Stimulated activated CD8-positive, alpha-beta memory T cell treated with anti-CD3 and anti-CD28 coated beads, Interleukin-15, amount 100 ng/mL, for 4 hours (primary cell): Measurements from ENCODE around the gene AGAP1.

Experiments
- DNase-seq, 2 donors: peaks; one replicate each; pipeline ENCODE4 v3.0.0-alpha.2; 2020; ENCODE audit warnings: low read depth in 2 of 2

The AGAP1 gene

DNA sequence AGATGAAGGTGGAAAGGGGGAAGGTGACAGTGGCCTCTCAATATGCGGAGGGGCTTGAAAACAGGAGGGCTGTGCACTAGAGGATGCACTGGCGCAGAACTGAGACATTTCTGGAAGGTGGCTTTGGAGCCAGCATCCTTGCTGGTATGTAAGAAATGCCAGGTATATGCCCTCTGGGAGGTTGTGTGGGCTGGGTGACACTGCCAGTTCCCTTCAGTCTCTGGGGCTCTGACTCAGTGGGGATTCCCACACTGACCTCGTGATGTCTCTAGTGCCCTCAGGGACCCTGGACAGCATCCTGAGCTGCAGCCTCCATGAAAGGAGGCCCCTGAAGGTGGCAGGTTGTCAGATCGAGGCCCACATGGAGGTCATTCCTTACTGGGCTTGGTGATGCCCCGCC is 74.0 kb downstream of the AGAP1 start:
- DNase-seq = no peak

- no peak for DNase-seq
Measured at GRCh38 chr2:235568431-235568830, 74.6 kb downstream of the AGAP1 start.

GRCh38 chr2:235569837-235570236 is 76.0 kb downstream of the AGAP1 start:
- DNase-seq = no peak

DNA sequence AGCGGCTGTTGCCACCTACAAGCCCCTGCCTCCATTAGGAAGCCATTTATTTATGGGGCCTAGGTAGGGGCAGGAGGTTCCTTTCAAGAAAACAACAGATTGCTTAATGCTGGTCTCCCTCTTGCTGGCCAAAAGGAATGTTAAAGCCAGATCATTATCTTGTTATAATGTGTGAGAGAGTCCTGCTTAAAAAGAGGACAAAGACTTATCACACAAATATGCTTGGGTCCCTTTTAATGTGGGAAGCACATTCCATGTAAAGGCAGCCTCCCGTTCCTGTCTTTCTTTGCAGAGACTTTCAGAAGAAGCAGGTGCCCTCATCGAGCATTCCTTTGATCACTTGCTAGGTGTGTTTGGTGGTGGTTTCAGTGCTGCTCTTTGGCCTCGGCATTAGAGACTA is 76.4 kb downstream of the AGAP1 start:
- DNase-seq = no peak

DNA sequence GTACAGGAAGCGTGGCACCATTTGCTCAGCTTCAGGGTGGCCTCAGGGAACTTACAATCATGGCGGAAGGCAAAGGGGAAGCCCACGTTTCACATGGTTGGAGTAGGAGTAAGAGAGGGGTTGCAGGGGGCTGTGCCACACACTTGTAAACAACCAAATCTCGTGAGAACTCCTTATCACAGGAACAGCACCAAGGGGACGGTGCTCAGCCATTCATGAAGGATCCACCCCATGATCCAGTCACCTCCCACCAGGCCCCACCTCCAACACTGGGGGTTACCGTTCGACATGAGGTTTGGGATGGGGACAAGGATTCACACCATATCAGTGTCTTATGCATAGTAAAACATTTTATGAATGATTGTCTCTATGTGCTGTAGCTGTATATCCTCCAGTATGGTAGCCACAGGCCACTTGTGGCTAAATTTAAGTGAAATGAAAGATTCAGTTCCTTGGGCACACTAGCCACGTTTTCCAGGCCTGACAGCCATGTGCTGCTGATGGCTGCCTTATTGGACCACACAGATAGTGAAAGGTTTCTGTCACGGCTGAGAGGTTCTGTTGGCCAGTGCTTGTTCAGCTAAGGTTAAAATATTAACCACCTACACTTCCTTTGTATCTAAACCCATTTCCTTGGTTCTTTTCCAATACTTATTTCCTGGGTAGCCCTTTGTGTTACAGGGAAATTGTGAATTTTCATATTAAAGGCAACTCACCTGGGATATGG is 77.3 kb downstream of the AGAP1 start:
- no peak for DNase-seq

- DNase-seq = no peak
Measured at GRCh38 chr2:235572592-235572991, 78.7 kb downstream of the AGAP1 start.

DNA sequence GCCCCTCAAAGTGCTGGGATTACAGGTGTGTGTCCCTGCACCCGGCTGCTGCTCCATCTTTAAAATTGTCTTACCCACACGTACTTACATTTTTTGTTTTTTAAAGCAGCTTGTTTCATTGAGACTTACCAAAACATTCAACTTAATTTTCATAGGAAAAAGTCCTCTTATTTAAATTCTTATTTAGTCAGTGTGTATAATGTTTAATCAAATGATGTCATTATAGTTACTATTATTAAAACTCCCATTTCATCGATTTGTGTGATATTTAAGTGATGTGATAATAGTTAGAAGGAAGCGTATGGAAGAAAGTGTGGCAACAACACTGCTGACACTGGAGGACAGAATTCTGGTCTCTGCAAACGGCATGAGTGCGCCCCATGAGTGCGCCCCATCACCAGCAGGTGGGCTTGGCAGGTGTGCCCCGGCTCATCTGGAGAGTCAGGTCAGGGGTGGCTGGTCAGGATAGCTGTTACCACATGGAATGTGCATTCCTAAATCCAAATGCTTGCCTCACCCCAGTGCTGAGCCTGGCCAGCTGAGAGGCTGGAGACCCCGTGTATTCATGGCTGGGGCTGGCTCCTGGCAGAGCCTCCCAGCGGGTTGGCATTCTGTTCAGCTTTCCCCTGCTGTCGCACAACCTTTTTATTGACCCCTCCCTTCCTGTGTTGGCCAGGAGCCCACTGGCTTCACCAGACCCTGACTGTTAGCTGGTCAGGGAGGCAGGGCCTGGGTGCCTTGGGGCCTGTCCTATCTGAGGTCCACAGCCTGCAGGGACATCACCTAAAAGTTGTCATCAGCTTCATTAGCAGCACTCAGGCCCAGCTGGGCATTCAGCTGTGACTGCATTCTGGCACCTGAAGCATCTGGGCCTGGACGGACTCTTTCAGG is 79.7 kb downstream of the AGAP1 start:
- DNase-seq = no peak

DNA sequence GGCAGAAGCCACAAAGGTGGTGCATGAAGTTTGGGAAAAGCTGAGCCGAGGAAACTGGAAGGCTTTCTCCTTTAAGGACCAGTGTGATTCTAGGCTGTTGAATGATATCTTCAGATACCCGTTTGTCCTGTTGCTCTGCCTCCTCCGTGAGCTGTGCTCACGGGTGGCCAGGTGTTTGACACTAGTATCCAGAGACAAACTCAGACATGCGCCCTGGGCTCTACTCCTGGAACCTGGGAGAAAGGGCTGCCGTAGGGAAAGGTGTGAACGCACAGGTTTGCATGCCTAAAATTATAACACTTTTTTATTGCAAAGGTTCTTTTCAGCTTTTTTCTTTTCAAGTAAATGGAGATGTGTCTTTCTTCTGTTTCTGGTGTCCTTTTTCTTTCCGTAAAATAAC is 81.6 kb downstream of the AGAP1 start:
- DNase-seq = no peak

DNA sequence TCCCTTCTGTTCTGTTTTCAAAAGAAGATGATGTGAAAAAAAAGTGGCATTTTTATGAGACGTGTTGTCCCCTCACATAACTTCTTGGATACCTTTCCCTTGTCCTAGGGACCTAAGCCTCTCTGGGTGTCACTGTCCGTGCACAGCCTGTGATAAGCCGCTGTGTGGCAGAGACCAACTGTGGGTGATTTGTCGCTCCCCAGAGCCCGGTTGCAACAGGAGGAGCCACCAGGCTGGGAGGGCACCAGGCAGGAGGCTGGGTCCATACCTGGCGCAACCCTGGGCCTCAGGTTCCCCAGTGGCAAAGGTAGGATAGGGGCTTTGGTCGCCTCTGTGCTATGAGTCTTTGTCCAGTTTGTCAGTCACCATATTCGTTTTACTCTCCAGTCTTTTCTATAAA is 82.1 kb downstream of the AGAP1 start:
- no peak for DNase-seq

GRCh38 chr2:235576337-235576910 is 82.6 kb downstream of the AGAP1 start:
- DNase-seq = no peak

DNA sequence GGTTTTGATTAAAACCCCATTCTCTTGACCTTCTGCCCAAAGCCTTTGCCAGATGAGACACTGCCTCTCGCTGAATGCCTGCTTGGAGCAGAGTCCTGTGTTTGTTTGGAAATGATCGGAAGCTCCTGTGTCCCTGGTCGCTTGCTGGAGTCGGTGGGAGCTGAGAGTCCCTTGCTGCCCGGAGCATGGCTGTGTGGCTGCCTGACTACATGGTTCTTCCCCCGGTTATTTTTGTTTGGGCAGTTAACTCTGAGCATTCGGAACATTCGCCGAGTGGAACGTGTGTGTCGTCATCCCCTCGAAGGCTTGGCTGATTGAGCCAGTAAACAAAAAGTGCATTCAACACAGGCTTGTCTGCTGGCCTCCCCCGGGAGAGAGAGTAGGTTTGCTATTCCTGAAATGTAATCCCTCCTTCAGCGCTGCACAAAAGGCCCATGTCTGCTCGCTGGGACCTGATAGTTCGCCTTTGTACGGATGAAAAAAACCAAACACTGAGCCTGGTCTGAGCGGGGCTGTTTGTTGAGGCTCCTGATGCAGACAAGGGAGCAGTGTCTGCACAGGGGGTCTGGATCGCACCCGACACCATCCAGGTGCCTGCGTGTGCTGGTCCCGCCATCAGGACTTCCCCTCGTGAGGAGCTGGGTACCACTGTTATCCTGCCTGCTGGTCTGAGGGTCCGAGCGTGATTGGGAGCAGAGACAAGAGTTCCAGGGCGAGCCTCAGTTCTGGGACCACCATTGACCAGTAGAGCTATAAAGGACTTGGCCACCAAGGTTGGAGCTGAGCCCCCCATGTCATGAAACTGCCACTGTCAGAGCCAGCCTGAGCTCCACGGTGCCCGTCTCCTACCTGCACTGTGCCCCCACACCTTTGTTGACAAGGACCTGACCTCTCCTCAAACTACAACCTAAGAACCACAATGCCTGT is 83.8 kb downstream of the AGAP1 start:
- DNase-seq = no peak

- no peak for DNase-seq
Measured at GRCh38 chr2:235579128-235579527, 85.3 kb downstream of the AGAP1 start.

GRCh38 chr2:235580426-235581157 is 86.7 kb downstream of the AGAP1 start:
- DNase-seq = no peak

DNA sequence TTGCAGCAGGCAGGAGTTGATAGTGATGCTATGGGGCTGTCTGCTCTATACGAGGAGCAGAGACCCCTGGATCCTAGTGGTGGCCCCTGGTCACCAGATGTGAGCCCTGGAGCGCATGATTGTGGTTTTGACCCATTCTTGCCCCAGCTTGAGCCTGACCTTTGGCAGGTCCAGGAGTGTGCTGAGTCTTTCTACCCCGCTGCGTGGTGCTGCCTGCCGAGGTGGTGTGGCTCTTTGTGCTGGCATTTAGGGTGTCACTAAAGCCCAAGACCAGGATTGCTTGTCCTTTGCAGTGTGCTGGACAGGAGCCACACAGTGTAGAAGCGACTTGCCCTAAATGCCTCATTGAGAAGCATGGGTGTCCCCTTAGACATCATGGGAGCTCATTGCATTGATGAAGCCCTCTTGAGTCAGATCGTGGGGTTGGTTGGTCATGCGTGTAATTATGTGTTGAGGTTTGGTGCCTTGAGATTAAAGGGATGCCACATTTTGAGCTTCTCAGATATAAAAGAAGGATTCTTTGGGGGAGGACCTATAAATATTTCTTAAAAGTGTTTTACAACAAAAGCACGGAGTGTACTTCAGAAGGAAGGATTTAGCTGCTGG is 88.3 kb downstream of the AGAP1 start:
- no peak for DNase-seq

- DNase-seq = no peak
Measured at GRCh38 chr2:235582729-235583128, 88.9 kb downstream of the AGAP1 start.

DNA sequence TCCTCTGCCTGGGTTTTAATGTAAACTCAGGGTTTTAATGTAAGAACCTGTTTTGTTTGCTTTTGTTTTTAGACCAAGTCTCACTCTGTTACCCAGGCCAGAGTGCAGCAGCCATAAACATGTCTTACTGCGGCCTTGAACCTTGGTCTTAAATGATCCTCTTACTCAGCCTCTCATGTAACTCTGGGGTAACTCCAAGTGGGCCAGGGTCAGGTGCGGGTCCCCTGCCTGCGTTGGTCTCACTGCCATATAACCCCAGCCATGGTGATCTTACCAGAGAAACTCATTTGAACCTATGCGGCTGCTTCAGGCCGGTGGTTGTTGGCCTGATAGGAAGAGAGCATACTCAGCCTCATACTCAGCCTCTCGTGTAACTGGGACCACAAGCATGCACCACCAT is 89.3 kb downstream of the AGAP1 start:
- no peak for DNase-seq

GRCh38 chr2:235583925-235584637 is 90.2 kb downstream of the AGAP1 start:
- no peak for DNase-seq

- no peak for DNase-seq
Measured at GRCh38 chr2:235584638-235585007, 90.8 kb downstream of the AGAP1 start.

- DNase-seq = no peak
Measured at GRCh38 chr2:235587202-235587601, 93.4 kb downstream of the AGAP1 start.

GRCh38 chr2:235588750-235589149 is 94.9 kb downstream of the AGAP1 start:
- no peak for DNase-seq
